PC-3 (cell line): ENCODE measurements around the gene GPD1L. TPM values are rescaled to one million over a fixed set of nuclear protein-coding genes. Genes with fewer than 3 reads are reported as not detected.

Source experiments
- ATAC-seq: fragments of 200-7000 bp; cut with Tn5 transposase; 2 replicates; pipeline ENCODE4 v1.9.1; 2020; ENCODE audit warnings: mild to moderate bottlenecking, moderate library complexity
- BruUV-seq: library from RNA; stranded (reverse); fragments of 400-500 nt; replicated peaks from 2 replicates; lab custom pipeline; 2021; lab: Mats Ljungman, UMichigan
- CTCF ChIA-PET: fragments of 300-600 bp; sonication (Branson Sonifier 250); formaldehyde crosslinking; loops from one replicate; lab custom pipeline; 2022; ENCODE audit warnings: antibody characterized with exemption; lab: Charles Lee
- POLR2A ChIA-PET: fragments of 300-600 bp; sonication (Branson Sonifier 250); formaldehyde crosslinking; loops from one replicate; lab custom pipeline; 2022; ENCODE audit warnings: antibody characterized with exemption; ENCODE audit not compliant: unreplicated experiment; lab: Charles Lee
- DNase-seq: peaks from one replicate; pipeline ENCODE4 v3.0.0-alpha.2; 2015
- H2AFZ ChIP-seq: fragments of 300-600 bp; sonication (generic); 2 replicates; pipeline ENCODE4 v1.6.0; 2016; ENCODE audit warnings: antibody characterized with exemption, low read length
- H3F3A ChIP-seq: fragments of 300-600 bp; sonication (generic); one replicate; pipeline ENCODE4 v1.6.0; 2017; ENCODE audit warnings: antibody characterized with exemption, low read length, control low read depth, mild to moderate bottlenecking; ENCODE audit not compliant: unreplicated experiment
- H3K27ac ChIP-seq: fragments of 300-600 bp; sonication (generic); 2 replicates; pipeline ENCODE4 v1.5.1; 2016; ENCODE audit warnings: mild to moderate bottlenecking, low read length
- H3K27me3 ChIP-seq: fragments of 300-600 bp; sonication (generic); 2 replicates; pipeline ENCODE4 v1.6.1; 2016; ENCODE audit warnings: low read length, mixed read lengths
- H3K36me3 ChIP-seq: fragments of 300-600 bp; sonication (generic); 2 replicates; pipeline ENCODE4 v1.6.1; 2016; ENCODE audit warnings: low read depth, mixed run types, low read length, mixed read lengths
- H3K4me1 ChIP-seq: fragments of 300-600 bp; sonication (generic); 2 replicates; pipeline ENCODE4 v1.5.1; 2016; ENCODE audit warnings: low read length; ENCODE audit not compliant: insufficient read depth
- H3K4me2 ChIP-seq: fragments of 300-600 bp; sonication (generic); 2 replicates; pipeline ENCODE4 v1.6.0; 2016; ENCODE audit warnings: low read length
- H3K4me3 ChIP-seq: fragments of 300-600 bp; sonication (generic); 2 replicates; pipeline ENCODE4 v1.5.1; 2016; ENCODE audit warnings: mild to moderate bottlenecking, low read length, mixed read lengths
- H3K79me2 ChIP-seq: fragments of 300-600 bp; sonication (generic); 2 replicates; pipeline ENCODE4 v1.6.1; 2017; ENCODE audit warnings: low read length, mixed read lengths
- H3K9ac ChIP-seq: fragments of 300-600 bp; sonication (generic); 2 replicates; pipeline ENCODE4 v1.6.0; 2016; ENCODE audit warnings: mild to moderate bottlenecking, low read length
- H3K9me2 ChIP-seq: fragments of 300-600 bp; sonication (generic); replicated peaks from 2 replicates; pipeline ENCODE4 v1.6.1; 2016; ENCODE audit warnings: mixed run types, low read length, mixed read lengths
- H3K9me3 ChIP-seq: fragments of 300-600 bp; sonication (generic); 2 replicates; pipeline ENCODE4 v1.6.1; 2016; ENCODE audit warnings: low read length, mixed read lengths
- H4K20me1 ChIP-seq: fragments of 300-600 bp; sonication (generic); 2 replicates; pipeline ENCODE4 v1.6.1; 2016; ENCODE audit warnings: low read length, mixed read lengths
- CTCF ChIP-seq: fragments of 300-600 bp; sonication (generic); conservative IDR thresholded peaks from 2 replicates; pipeline ENCODE4 v1.5.1; 2017; ENCODE audit warnings: antibody characterized with exemption, low read depth, mild to moderate bottlenecking, low read length
- EZH2 ChIP-seq: fragments of 300-600 bp; sonication (generic); IDR thresholded peaks from one replicate; pipeline ENCODE4 v1.6.1; 2017; ENCODE audit warnings: antibody characterized with exemption, mild to moderate bottlenecking, low read length; ENCODE audit not compliant: unreplicated experiment
- EZH2phosphoT487 ChIP-seq: fragments of 300-600 bp; sonication (generic); IDR thresholded peaks from 2 replicates; pipeline ENCODE4 v1.6.1; 2018; ENCODE audit warnings: mild to moderate bottlenecking, antibody characterized with exemption, low read length, borderline replicate concordance
- intact Hi-C: fragments of 100-400 bp; cut with micrococcal nuclease; formaldehyde crosslinking; loops from 2 replicates; pipeline ENCODE4 v1.9.0; 2023
- total RNA-seq: library from RNA; depleted of rRNA; stranded (reverse); fragments of >200 nt; gene quantifications from 2 replicates; pipeline ENCODE4 v1.2.3, GENCODE V29; 2014

Gene GPD1L
- total RNA-seq, 1 experiment from 2014 or later = 33.7 TPM

- no peak overlapping the region for H3K4me2 ChIP-seq
These were observed 60.2 kb downstream of the GPD1L start for GRCh38 chr3:32166654-32167053.

GRCh38 chr3:32172420-32172819 lies 66.0 kb downstream of the GPD1L start:
- H3K4me1 ChIP-seq = peaks cover 6% of the 10 kb centered on the region; the same call in 1 of the 2 replicates

More at GRCh38 chr3:32166654-32167053, 60.2 kb downstream of the GPD1L start:
- Histone ChIP-seq H3K9me2 (no peaks in the 10 kb centered on the region), H3K79me2 (no peaks in the 10 kb centered on the region), H3K4me3 (no peak overlapping the region), H3K4me1 (no peaks in the 10 kb centered on the region), H3K27me3 (no peaks in the 10 kb centered on the region), H4K20me1 (no peaks in the 10 kb centered on the region), H3K9ac (no peak overlapping the region), H2AFZ (no peak overlapping the region), H3K9me3 (no peaks in the 10 kb centered on the region), H3K36me3 (peaks cover 12% of the 10 kb centered on the region; the same call in 1 of the 2 replicates), H3F3A (no peaks in the 10 kb centered on the region), H3K27ac (no peak overlapping the region)
- TF ChIP-seq EZH2 = no peak
- TF ChIP-seq EZH2phosphoT487 = no peak
- TF ChIP-seq CTCF = no peak
- DNase-seq (no peak), ATAC-seq (no peak)
- no TSS peak for BruUV-seq
- intact Hi-C loops = no loop called here
- CTCF ChIA-PET = no interaction called here
- POLR2A ChIA-PET = no interaction called here

DNA sequence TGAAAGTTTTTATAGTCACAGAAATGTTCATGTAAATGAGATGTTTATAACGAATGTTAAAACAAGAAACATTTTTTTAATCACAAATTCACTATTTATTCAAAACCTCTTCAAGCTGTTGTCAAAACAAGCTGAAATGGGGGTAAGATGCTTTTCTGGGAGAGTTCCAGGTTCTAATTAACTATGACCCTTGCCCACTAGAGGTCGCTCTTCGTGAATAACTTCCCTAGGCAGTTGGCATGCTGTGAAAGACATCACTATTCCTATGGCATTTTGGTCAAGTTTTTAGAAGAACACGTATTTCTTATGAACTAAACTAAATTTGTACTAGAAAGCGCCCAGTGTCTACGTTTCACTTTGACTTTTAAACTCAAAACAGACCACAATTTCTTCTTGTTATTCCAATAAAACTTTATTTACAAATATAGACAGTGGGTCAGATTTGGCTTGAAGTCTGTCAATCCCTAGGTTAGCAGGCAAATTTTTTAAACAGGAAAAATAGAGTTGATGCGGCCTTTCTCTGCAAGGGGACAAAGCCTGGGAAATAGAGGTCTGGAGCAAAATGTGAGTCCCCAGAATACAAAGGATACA lies 69.3 kb downstream of the GPD1L start:
- peaks cover 9% of the 10 kb centered on the region; the same call in 1 of the 2 replicates for H3K4me1 ChIP-seq
- DNase-seq (peak; percentile 84), ATAC-seq (no peak)
- H3K79me2 ChIP-seq = no peaks in the 10 kb centered on the region
- no peak overlapping the region for H3K4me2 ChIP-seq
- H4K20me1 ChIP-seq = no peaks in the 10 kb centered on the region
- TF ChIP-seq CTCF = peak; percentile 85
- TF ChIP-seq EZH2 = no peak
- no peaks in the 10 kb centered on the region for H3F3A ChIP-seq
- intact Hi-C loops = loop anchor here (2.0 kb wide), 2 partner anchors 73 to 293 kb away; no protein-coding TSS in a partner anchor
- no TSS peak for BruUV-seq
- no peaks in the 10 kb centered on the region for H3K9me3 ChIP-seq
- H3K27me3 ChIP-seq = no peaks in the 10 kb centered on the region
- POLR2A ChIA-PET = no interaction called here
- H2AFZ ChIP-seq = no peak overlapping the region
- H3K4me3 ChIP-seq = no peak overlapping the region
- H3K9ac ChIP-seq = no peak overlapping the region
- CTCF ChIA-PET = no interaction called here
- no peaks in the 10 kb centered on the region for H3K36me3 ChIP-seq
- no peaks in the 10 kb centered on the region for H3K9me2 ChIP-seq
- no peak overlapping the region for H3K27ac ChIP-seq

More at GRCh38 chr3:32172420-32172819, 66.0 kb downstream of the GPD1L start:
- no peaks in the 10 kb centered on the region for H3K9me3 ChIP-seq
- H3K27me3 ChIP-seq = no peaks in the 10 kb centered on the region
- no peak for TF ChIP-seq EZH2
- H4K20me1 ChIP-seq = no peaks in the 10 kb centered on the region
- H3K4me2 ChIP-seq = no peak overlapping the region
- no peak overlapping the region for H3K4me3 ChIP-seq
- H3K79me2 ChIP-seq = no peaks in the 10 kb centered on the region
- no peaks in the 10 kb centered on the region for H3K36me3 ChIP-seq
- BruUV-seq = no TSS peak
- ChIA-PET POLR2A (no interaction called here), CTCF (no interaction called here)
- no peak overlapping the region for H2AFZ ChIP-seq
- ATAC-seq (no peak), DNase-seq (no peak)
- H3K9ac ChIP-seq = no peak overlapping the region
- H3K27ac ChIP-seq = no peak overlapping the region
- no peaks in the 10 kb centered on the region for H3F3A ChIP-seq
- intact Hi-C loops = no loop called here
- H3K9me2 ChIP-seq = no peaks in the 10 kb centered on the region
